ENCODE results near the gene CACHD1. TPM values are rescaled to one million over a fixed set of nuclear protein-coding genes. Genes with fewer than 3 reads are reported as not detected.

Gene CACHD1
- total and polyA plus RNA-seq, 2 of the 8 experiments (the other 6 are each of a cell fraction or from before 2014, with no cell fraction given) = 22.2 to 42.5 TPM

- TF ChIP-seq SP2 (IDR thresholded peaks at IDR 0.05; ENCODE audit: low read length) (no peak), RNF2 (IDR thresholded peaks at IDR 0.05; ENCODE audit: borderline replicate concordance, low read depth, low read length, missing control alignments, poor library complexity, severe bottlenecking) (no peak), SIRT6 (IDR thresholded peaks at IDR 0.05; ENCODE audit: low read length) (no peak), KDM5A (IDR thresholded peaks at IDR 0.05; ENCODE audit: low read length) (no peak), ZNF274 (IDR thresholded peaks at IDR 0.05; ENCODE audit: borderline replicate concordance, extremely low read depth, low read length) (no peak), POLR2AphosphoS5 (IDR thresholded peaks at IDR 0.05; ENCODE audit: low read depth, low read length) (no peak), CHD1 (IDR thresholded peaks at IDR 0.05; ENCODE audit: low read depth, low read length) (no peak)
These were observed 108.5 kb downstream of the CACHD1 start (continued) for GRCh38 chr1:64578270-64578973.

All from H1 (cell line).